HG02571 (cell line): ENCODE results near the gene HOXB8.
A peak's percentile ranks its signal among the peaks of the same experiment; 100 is the strongest.

Experiments used
- ATAC-seq: cut with Tn5 transposase; IDR thresholded peaks from one replicate; pipeline ENCODE4 v1.9.1; 2021; ENCODE audit warnings: mild to moderate bottlenecking, moderate library complexity; ENCODE audit not compliant: unreplicated experiment

Gene HOXB8

GRCh38 chr17:48586355-48587258, 28.5 kb downstream of the HOXB8 start:
- no peak for ATAC-seq

GRCh38 chr17:48584223-48584741, 30.8 kb downstream of the HOXB8 start:
- ATAC-seq, result no peak

- no peak for ATAC-seq
These were observed 31.3 kb downstream of the HOXB8 start for GRCh38 chr17:48583708-48584222.

GRCh38 chr17:48582750-48583069, 32.4 kb downstream of the HOXB8 start:
- no peak for ATAC-seq

- ATAC-seq, result no peak
These were observed 35.1 kb downstream of the HOXB8 start for GRCh38 chr17:48579760-48580554.

GRCh38 chr17:48579471-48579759, 35.7 kb downstream of the HOXB8 start:
- no peak for ATAC-seq

- peak; percentile 20 for ATAC-seq
These were observed 36.2 kb downstream of the HOXB8 start for GRCh38 chr17:48578616-48579470.

GRCh38 chr17:48577946-48578615, 37.0 kb downstream of the HOXB8 start, which contains the start of gene HOXB4:
Gene HOXB4, minus strand, starts transcription at chr17:48578350. Its CDS starts 31 bp downstream, at chr17:48578319.
- ATAC-seq, result peak; percentile 62

- ATAC-seq, result no peak
These were observed 37.7 kb downstream of the HOXB8 start for GRCh38 chr17:48577330-48577945.

- ATAC-seq, result no peak
These were observed 38.4 kb downstream of the HOXB8 start for GRCh38 chr17:48576479-48577309.

- no peak for ATAC-seq
These were observed 39.2 kb downstream of the HOXB8 start for GRCh38 chr17:48575673-48576478.

- no peak for ATAC-seq
These were observed 40.0 kb downstream of the HOXB8 start for GRCh38 chr17:48575066-48575582.

- no peak for ATAC-seq
These were observed 40.5 kb downstream of the HOXB8 start for GRCh38 chr17:48574505-48575065.

GRCh38 chr17:48571826-48572417, 43.2 kb downstream of the HOXB8 start:
- no peak for ATAC-seq

GRCh38 chr17:48571024-48571818, 43.9 kb downstream of the HOXB8 start:
- ATAC-seq, result no peak

GRCh38 chr17:48570325-48571023, 44.6 kb downstream of the HOXB8 start:
- ATAC-seq, result no peak
